ENCODE data around the gene ESAM.
A peak's percentile ranks its signal among the peaks of the same experiment; 100 is the strongest.

The ESAM gene

GRCh38 chr11:124751741-124752470 is 10.2 kb downstream of the ESAM start, which contains the start of gene VSIG2:
Gene VSIG2 (minus strand): TSS chr11:124752255. CDS start chr11:124752137, 118 bp downstream.
- no peak for DNase-seq

- DNase-seq: no peak
Measured at GRCh38 chr11:124751391-124751740, 10.7 kb downstream of the ESAM start.

- DNase-seq: no peak
Measured at GRCh38 chr11:124749912-124750311, 12.2 kb downstream of the ESAM start.

- no peak for DNase-seq
Measured at GRCh38 chr11:124748481-124749343, 13.4 kb downstream of the ESAM start.

- no peak for DNase-seq
Measured at GRCh38 chr11:124748100-124748418, 14.0 kb downstream of the ESAM start.

- DNase-seq: no peak
Measured at GRCh38 chr11:124747406-124748099, 14.5 kb downstream of the ESAM start.

- peak; percentile 77 for DNase-seq
Measured at GRCh38 chr11:124746621-124747243, 15.4 kb downstream of the ESAM start.

GRCh38 chr11:124745835-124746620 is 16.1 kb downstream of the ESAM start:
- peak; percentile 38 for DNase-seq

- DNase-seq: no peak
Measured at GRCh38 chr11:124745270-124745834, 16.7 kb downstream of the ESAM start.

- DNase-seq: no peak
Measured at GRCh38 chr11:124743050-124743449, 19.0 kb downstream of the ESAM start.

GRCh38 chr11:124742555-124742954 is 19.5 kb downstream of the ESAM start:
- no peak for DNase-seq

GRCh38 chr11:124740277-124740882 is 21.7 kb downstream of the ESAM start:
- DNase-seq: peak; percentile 56

- DNase-seq: peak; percentile 84
Measured at GRCh38 chr11:124739479-124740276, 22.4 kb downstream of the ESAM start, which contains the start of gene NRGN. Gene NRGN (plus strand): TSS chr11:124739942. CDS start chr11:124740085, 143 bp downstream.

- no peak for DNase-seq
Measured at GRCh38 chr11:124738713-124739478, 23.2 kb downstream of the ESAM start.

- no peak for DNase-seq
Measured at GRCh38 chr11:124737638-124738305, 24.3 kb downstream of the ESAM start.

GRCh38 chr11:124736736-124737135 is 25.4 kb downstream of the ESAM start:
- DNase-seq: no peak

- DNase-seq: no peak
Measured at GRCh38 chr11:124732230-124732629, 29.9 kb downstream of the ESAM start.

- no peak for DNase-seq
Measured at GRCh38 chr11:124729571-124729970, 32.5 kb downstream of the ESAM start.

- DNase-seq: no peak
Measured at GRCh38 chr11:124728134-124728533, 34.0 kb downstream of the ESAM start.

All from activated CD8-positive, alpha-beta memory T cell treated with anti-CD3 and anti-CD28 coated beads, Interleukin-2, amount 50 U/mL, for 4 hours (primary cell).